DLD1 (cell line): Measurements from ENCODE around the gene SLC13A2.

ENCODE experiments used
- in situ Hi-C: cut with HindIII; loops from 2 replicates; pipeline ENCODE4 v1.10.0; 2017; ENCODE audit warnings: low sequenced_read_pairs

SLC13A2 gene

GRCh38 chr17:28532050-28532960 lies 58.9 kb downstream of the SLC13A2 start:
- in situ Hi-C loops = no loop called here

- in situ Hi-C loops = no loop called here
Observed at GRCh38 chr17:28533091-28533807, 59.8 kb downstream of the SLC13A2 start.

- in situ Hi-C loops = no loop called here
Observed at GRCh38 chr17:28534740-28535375, 61.4 kb downstream of the SLC13A2 start.

- in situ Hi-C loops = no loop called here
Observed at GRCh38 chr17:28536532-28537218, 63.2 kb downstream of the SLC13A2 start.

- in situ Hi-C loops = no loop called here
Observed at GRCh38 chr17:28537219-28537610, 63.8 kb downstream of the SLC13A2 start.

GRCh38 chr17:28538296-28538895 lies 65.0 kb downstream of the SLC13A2 start:
- in situ Hi-C loops = no loop called here

GRCh38 chr17:28540231-28540630 lies 66.8 kb downstream of the SLC13A2 start:
- in situ Hi-C loops = no loop called here

GRCh38 chr17:28541439-28541838 lies 68.0 kb downstream of the SLC13A2 start:
- in situ Hi-C loops = no loop called here

- in situ Hi-C loops = loop anchor here (5.0 kb wide), 2 partner anchors 47 to 48 kb away; no protein-coding TSS in a partner anchor
Observed at GRCh38 chr17:28544402-28545140, 71.1 kb downstream of the SLC13A2 start.

- in situ Hi-C loops = loop anchor here (5.0 kb wide), 2 partner anchors 47 to 48 kb away; no protein-coding TSS in a partner anchor
Observed at GRCh38 chr17:28545141-28545503, 71.7 kb downstream of the SLC13A2 start.

GRCh38 chr17:28545787-28546415 lies 72.5 kb downstream of the SLC13A2 start:
- in situ Hi-C loops = loop anchor here (5.0 kb wide), 2 partner anchors 46 to 49 kb away; no protein-coding TSS in a partner anchor

- in situ Hi-C loops = loop anchor here (5.0 kb wide), 2 partner anchors 45 to 50 kb away; no protein-coding TSS in a partner anchor
Observed at GRCh38 chr17:28547096-28547622, 73.7 kb downstream of the SLC13A2 start.
